Fibroblast of skin of scalp (primary cell): ENCODE measurements around the gene PHF5A.

ENCODE experiments used
- DNase-seq: peaks from one replicate; pipeline ENCODE4 v3.0.0-alpha.2; 2013

PHF5A gene

GRCh38 chr22:41411021-41411851 lies 57.3 kb downstream of the PHF5A start:
- no peak for DNase-seq

- DNase-seq, result no peak
Observed at GRCh38 chr22:41410311-41410751, 58.2 kb downstream of the PHF5A start.
